Measurements from ENCODE around the gene ALCAM.

The ALCAM gene

DNA sequence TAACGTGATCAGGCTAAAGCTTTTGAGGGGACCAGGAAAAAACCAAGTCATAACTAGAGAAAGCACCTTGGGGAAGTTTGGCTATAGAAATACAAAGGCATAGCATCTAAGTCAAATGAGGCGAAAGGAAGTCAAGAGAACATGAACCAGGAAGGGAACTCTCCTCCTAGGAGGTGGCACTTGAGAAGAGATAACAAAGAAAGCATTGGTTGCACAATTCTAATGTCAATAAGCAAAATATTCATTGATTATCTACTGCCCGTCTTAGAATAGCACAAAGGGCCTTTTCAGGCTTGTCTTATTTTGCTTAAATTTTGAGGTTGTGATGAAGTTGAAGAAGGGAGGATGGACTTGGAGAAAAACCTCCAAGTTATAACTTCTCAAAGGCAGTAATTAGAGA lies 73.4 kb downstream of the ALCAM start:
- H3K36me3 ChIP-seq (ENCODE audit: insufficient read depth), result no peaks in the 10 kb centered on the region
- no peak overlapping the region for H3K9ac ChIP-seq
- H3K4me3 ChIP-seq (IDR thresholded peaks at IDR 0.05; ENCODE audit: insufficient read depth, low read depth, low read length), result no peak overlapping the region
- H2AFZ ChIP-seq (ENCODE audit: low read depth), result no peak overlapping the region
- H3K27me3 ChIP-seq (ENCODE audit: insufficient read depth, low read depth), result no peaks in the 10 kb centered on the region
- no peaks in the 10 kb centered on the region for H3K4me1 ChIP-seq (ENCODE audit: low read depth, poor library complexity, severe bottlenecking)
- H3K79me2 ChIP-seq (ENCODE audit: insufficient read depth, low read depth), result no peaks in the 10 kb centered on the region
- TF ChIP-seq, protein P1, sequence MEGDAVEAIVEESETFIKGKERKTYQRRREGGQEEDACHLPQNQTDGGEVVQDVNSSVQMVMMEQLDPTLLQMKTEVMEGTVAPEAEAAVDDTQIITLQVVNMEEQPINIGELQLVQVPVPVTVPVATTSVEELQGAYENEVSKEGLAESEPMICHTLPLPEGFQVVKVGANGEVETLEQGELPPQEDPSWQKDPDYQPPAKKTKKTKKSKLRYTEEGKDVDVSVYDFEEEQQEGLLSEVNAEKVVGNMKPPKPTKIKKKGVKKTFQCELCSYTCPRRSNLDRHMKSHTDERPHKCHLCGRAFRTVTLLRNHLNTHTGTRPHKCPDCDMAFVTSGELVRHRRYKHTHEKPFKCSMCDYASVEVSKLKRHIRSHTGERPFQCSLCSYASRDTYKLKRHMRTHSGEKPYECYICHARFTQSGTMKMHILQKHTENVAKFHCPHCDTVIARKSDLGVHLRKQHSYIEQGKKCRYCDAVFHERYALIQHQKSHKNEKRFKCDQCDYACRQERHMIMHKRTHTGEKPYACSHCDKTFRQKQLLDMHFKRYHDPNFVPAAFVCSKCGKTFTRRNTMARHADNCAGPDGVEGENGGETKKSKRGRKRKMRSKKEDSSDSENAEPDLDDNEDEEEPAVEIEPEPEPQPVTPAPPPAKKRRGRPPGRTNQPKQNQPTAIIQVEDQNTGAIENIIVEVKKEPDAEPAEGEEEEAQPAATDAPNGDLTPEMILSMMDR (conservative IDR thresholded peaks at IDR 0.05; ENCODE audit: low read depth, low read length), result no peak
- H3K4me2 ChIP-seq, result no peak overlapping the region
- H4K20me1 ChIP-seq (ENCODE audit: insufficient read depth), result no peaks in the 10 kb centered on the region
- H3K27ac ChIP-seq, result no peak overlapping the region

GRCh38 chr3:105444725-105445124 lies 78.0 kb downstream of the ALCAM start:
- H3K4me1 ChIP-seq (ENCODE audit: low read depth, poor library complexity, severe bottlenecking), result no peaks in the 10 kb centered on the region
- no peak overlapping the region for H3K27ac ChIP-seq
- H3K4me2 ChIP-seq, result no peak overlapping the region
- H4K20me1 ChIP-seq (ENCODE audit: insufficient read depth), result no peaks in the 10 kb centered on the region
- H2AFZ ChIP-seq (ENCODE audit: low read depth), result no peak overlapping the region
- H3K27me3 ChIP-seq (ENCODE audit: insufficient read depth, low read depth), result no peaks in the 10 kb centered on the region
- H3K36me3 ChIP-seq (ENCODE audit: insufficient read depth), result no peaks in the 10 kb centered on the region
- no peak overlapping the region for H3K9ac ChIP-seq
- no peaks in the 10 kb centered on the region for H3K79me2 ChIP-seq (ENCODE audit: insufficient read depth, low read depth)
- TF ChIP-seq, protein P1 (conservative IDR thresholded peaks at IDR 0.05; ENCODE audit: low read depth, low read length), result no peak
- H3K4me3 ChIP-seq (IDR thresholded peaks at IDR 0.05; ENCODE audit: insufficient read depth, low read depth, low read length), result no peak overlapping the region

DNA sequence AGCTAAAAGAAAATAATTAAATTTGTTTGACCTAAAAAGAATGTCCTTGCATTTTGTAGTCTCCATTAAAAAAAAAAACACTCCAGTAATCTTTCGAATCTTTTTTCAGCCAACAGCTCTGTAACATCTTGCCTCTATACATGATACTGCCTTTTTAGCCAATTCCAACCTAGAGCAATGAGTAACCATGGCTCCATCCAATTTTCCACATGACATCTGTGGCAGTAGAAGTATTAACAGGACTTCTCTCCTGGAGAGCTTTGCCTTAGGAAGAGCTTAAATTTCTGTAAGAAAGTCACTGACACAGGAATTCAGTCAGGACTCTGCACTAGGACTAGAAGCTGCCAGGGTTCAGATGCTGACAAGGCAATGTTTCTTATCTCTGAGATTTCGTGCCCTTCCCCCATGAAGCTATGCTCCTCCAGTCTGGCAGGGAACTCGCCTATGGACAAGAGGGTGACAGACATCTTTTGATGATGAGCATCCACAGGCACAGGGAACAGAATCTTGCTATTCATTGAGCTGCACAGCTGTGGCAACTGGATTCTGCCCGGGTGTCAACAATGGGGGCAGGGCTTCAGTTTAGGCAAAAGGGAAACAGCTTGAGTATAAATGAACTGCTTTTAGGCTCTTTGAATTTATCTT lies 81.8 kb downstream of the ALCAM start:
- TF ChIP-seq, protein P1 (conservative IDR thresholded peaks at IDR 0.05; ENCODE audit: low read depth, low read length), result no peak
- Histone ChIP-seq H3K79me2 (ENCODE audit: insufficient read depth, low read depth) (no peaks in the 10 kb centered on the region), H3K4me2 (no peak overlapping the region), H3K4me1 (ENCODE audit: low read depth, poor library complexity, severe bottlenecking) (no peaks in the 10 kb centered on the region), H3K27me3 (ENCODE audit: insufficient read depth, low read depth) (no peaks in the 10 kb centered on the region), H4K20me1 (ENCODE audit: insufficient read depth) (no peaks in the 10 kb centered on the region), H3K36me3 (ENCODE audit: insufficient read depth) (no peaks in the 10 kb centered on the region), H3K4me3 (IDR thresholded peaks at IDR 0.05; ENCODE audit: insufficient read depth, low read depth, low read length) (no peak overlapping the region), H3K9ac (no peak overlapping the region), H3K27ac (no peak overlapping the region), H2AFZ (ENCODE audit: low read depth) (no peak overlapping the region)

- no peaks in the 10 kb centered on the region for H4K20me1 ChIP-seq (ENCODE audit: insufficient read depth)
- TF ChIP-seq, protein P1 (conservative IDR thresholded peaks at IDR 0.05; ENCODE audit: low read depth, low read length), result no peak
Measured at GRCh38 chr3:105449414-105449813, 82.7 kb downstream of the ALCAM start.

More at GRCh38 chr3:105449414-105449813, 82.7 kb downstream of the ALCAM start:
- no peaks in the 10 kb centered on the region for H3K4me1 ChIP-seq (ENCODE audit: low read depth, poor library complexity, severe bottlenecking)
- no peak overlapping the region for H3K27ac ChIP-seq
- no peaks in the 10 kb centered on the region for H3K79me2 ChIP-seq (ENCODE audit: insufficient read depth, low read depth)
- no peak overlapping the region for H3K9ac ChIP-seq
- H3K27me3 ChIP-seq (ENCODE audit: insufficient read depth, low read depth), result no peaks in the 10 kb centered on the region
- H3K36me3 ChIP-seq (ENCODE audit: insufficient read depth), result no peaks in the 10 kb centered on the region
- H2AFZ ChIP-seq (ENCODE audit: low read depth), result no peak overlapping the region
- H3K4me2 ChIP-seq, result no peak overlapping the region
- no peak overlapping the region for H3K4me3 ChIP-seq (IDR thresholded peaks at IDR 0.05; ENCODE audit: insufficient read depth, low read depth, low read length)

All from KMS-11 (cell line).